Peyer's patch (tissue), 4 donors: ENCODE data around the gene NBPF1. TPM values are rescaled to one million over a fixed set of nuclear protein-coding genes. Genes with fewer than 3 reads are reported as not detected.
"Not testable (repeated sequence)": the region's sequence is repeated elsewhere in the genome, so short reads cannot be mapped to it uniquely, and the experiment has no call there.

Experiments used
- DNase-seq, 3 donors: peaks; one replicate each; pipeline ENCODE4 v3.0.0-alpha.2; 2017 to 2019
- H3K27ac ChIP-seq, 4 donors: fragments of 200-600 bp; sonication (generic); one replicate each; pipeline ENCODE4 v1.5.1; 2016 to 2019
- H3K27me3 ChIP-seq, 2 donors: fragments of 200-600 bp; sonication (generic); one replicate each; pipeline ENCODE4 v1.5.1; 2019
- H3K36me3 ChIP-seq, 3 donors: fragments of 200-600 bp; sonication (generic); one replicate each; pipeline ENCODE4 v1.5.1; 2016 to 2019
- H3K4me1 ChIP-seq, 4 donors: fragments of 200-600 bp; sonication (generic); one replicate each; pipeline ENCODE4 v1.5.1; 2016 to 2019
- H3K4me3 ChIP-seq, 4 donors: fragments of 200-600 bp; sonication (generic); 1 replicate in 3 of 4; 2 replicates in 1 of 4; pipeline ENCODE4 v1.5.1; 2016 to 2019; ENCODE audit warnings: mild to moderate bottlenecking in 1 of 4
- H3K9me3 ChIP-seq, 4 donors: fragments of 200-600 bp; sonication (generic); one replicate each; pipeline ENCODE4 v1.5.1; 2016 to 2019; ENCODE audit warnings: mild to moderate bottlenecking in 1 of 4
- POLR2A ChIP-seq, 2 donors: fragments of 450-650 bp; IDR thresholded peaks; one replicate each; pipeline ENCODE4 v1.5.1; 2017; ENCODE audit warnings: antibody characterized with exemption in 2 of 2, mild to moderate bottlenecking in 2 of 2, moderate library complexity in 2 of 2
- small RNA-seq, 2 donors: library from RNA; depleted of rRNA; stranded (forward); fragments of <200 nt; gene quantifications; one replicate each; pipeline ENCODE3, GENCODE V24; 2016
- total RNA-seq, 4 donors: library from RNA; depleted of rRNA; stranded (reverse); fragments of >200 nt; gene quantifications; one replicate each; pipeline ENCODE4 v1.1.0, GENCODE V29; 2016

Gene NBPF1
- total RNA-seq, 4 donors from 2014 or later, result 73.9 to 145 (median 115) TPM

DNA sequence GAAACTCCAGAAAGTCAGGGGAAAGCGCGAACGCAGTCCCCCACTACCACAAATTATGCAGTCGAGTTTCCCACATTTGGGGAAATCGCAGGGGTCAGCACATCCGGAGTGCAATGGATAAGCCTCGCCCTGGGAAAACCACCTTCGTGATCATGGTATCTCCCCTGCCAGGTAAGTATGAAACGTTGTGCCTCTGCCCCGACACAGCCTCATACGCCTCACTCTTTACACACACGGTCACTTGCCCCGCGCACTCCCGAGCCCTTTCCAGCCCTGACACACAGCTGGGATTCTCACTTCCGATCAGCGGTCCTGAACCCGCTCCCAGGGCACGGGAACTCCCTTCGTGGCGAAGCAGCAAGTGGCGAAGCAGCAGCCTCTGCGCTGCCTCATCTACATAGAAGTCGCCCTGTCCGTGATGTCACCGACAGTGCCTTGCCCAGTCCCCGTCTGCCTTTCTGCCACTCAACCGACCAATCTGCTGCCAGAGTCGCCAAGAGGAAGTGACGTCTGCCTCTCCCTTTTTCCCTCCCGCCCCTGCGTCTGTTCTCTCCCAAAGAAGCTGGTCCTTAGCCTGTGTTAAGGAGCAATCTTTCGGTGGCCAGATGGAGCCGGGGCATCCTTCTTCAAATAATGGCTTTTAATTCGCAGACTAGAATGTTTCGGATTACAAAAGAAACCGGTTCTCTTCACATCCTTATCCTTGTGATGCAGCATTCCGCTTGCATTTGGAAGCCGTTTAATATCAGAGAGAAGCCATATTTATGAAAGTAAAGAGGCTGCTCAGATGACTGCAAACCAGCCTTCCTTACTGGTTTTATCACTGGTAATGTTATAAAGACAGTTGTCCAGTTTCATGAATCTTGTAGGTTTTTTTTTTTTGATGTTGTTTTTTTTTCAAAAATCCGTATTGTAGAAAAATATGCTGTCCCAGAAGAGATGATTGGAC is 99.0 kb downstream of the NBPF1 start, which contains the start of gene RNU1-1:
Gene RNU1-1, minus strand, starts transcription at position 179 of the 949 bp plus-strand sequence.
- peak within 1 kb of the TSS; percentile 63 to 91 (median 84) for H3K27ac ChIP-seq
- not testable (repeated sequence) for H3K36me3 ChIP-seq, H3K9me3 ChIP-seq, H3K4me1 ChIP-seq, H3K27me3 ChIP-seq
- H3K4me3 ChIP-seq, result peak within 1 kb of the TSS in 3 of 4 donors; percentile 20 to 41 (median 39)
- peak in 1 of 2 donors; percentile 28 for TF ChIP-seq POLR2A (IDR thresholded peaks at IDR 0.05)
- peak; percentile 66 to 96 (median 81) for DNase-seq

DNA sequence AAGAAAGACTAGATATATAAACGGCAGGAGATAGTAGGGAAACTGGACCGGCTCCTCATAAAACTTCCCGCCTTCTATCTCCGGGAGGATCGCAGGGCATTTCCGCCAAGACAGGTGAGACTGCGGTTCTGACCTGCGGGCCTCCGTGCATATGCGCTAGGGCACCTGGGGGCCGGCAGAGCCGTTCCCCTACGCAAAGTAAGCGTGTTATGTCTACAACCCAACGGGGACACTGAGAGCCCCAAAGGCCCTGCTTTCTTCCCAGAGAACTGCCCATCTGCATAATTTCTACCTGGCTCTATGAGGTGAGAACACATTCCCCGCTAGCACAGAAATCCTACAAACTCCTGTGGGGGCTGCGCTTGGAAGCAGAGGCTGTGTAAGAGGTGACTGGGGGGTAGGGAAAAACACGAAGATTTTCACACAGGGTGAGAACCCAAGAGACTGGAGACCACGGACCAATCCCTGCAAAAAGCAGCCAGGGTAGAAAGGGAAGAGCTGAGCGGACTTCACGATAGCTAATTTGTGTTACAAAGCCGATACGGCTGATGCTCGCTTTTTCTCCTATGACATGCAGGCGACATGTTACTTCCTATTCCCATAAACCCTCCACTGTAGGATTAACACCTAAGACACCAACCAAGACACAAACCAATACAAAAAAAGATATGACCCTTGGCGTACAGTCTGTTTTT is 99.8 kb downstream of the NBPF1 start:
- Histone ChIP-seq H3K27ac (peak overlapping the region in 3 of 4 donors; percentile 63 to 91 (median 86)), H3K4me3 (peak overlapping the region in 3 of 4 donors; percentile 20 to 41 (median 29))
- not testable (repeated sequence) for H3K9me3 ChIP-seq, H3K4me1 ChIP-seq, H3K27me3 ChIP-seq, H3K36me3 ChIP-seq
- peak; percentile 25 to 46 for TF ChIP-seq POLR2A (IDR thresholded peaks at IDR 0.05)
- DNase-seq, result peak in 2 of 3 donors; percentile 28 to 63

DNA sequence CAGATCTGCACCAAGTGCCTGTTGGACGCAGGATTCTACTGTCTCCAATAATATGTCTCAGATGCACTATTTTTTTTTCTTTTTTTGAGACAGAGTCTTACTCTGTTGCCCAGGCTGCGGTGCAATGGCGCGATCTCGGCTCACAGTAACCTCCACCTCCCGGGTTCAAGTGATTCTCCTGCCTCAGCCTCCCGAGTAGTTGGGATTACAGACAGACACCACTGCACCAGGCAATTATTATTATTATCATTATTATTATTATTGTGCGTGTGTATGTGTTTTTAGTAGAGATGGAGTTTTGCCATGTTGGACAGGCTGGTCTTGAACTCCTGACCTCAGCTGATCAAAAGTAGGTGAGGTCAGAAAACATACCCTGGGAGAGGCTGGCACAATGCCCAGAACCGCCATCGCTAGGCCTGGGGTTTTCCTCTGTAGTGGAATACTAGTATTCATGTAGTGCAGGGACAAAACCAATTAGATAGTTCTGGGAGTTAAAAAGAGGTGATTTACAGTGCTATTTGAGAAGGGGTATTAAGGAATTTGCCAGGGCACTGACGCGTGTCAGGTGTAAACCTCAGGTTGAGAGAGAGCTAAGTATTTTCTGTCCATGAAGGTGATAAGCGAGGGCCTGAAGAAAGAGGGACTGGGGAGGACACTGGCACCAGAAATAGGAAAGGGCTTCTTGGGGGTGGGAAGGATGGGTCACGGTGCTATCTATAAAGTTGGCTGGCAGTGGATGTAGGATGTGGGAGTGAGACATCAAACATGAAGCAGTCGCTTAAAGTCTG is 100.5 kb downstream of the NBPF1 start:
- not testable (repeated sequence) for H3K9me3 ChIP-seq, H3K27me3 ChIP-seq, H3K4me1 ChIP-seq, H3K36me3 ChIP-seq, H3K4me3 ChIP-seq
- peak in 1 of 3 donors; percentile 61 for DNase-seq
- peak overlapping the region in 2 of 4 donors; percentile 86 to 91 for H3K27ac ChIP-seq

Small RNA genes lying within 50 kb of the gene (small RNA-seq; reads per million reads assigned to genes)
- gene RNU1-1, result 0 reads per million in 2 donors
- 0 reads per million in 2 donors for gene RNU1-6P

Other genes starting within 250 kb of the NBPF1 start
- 10 to 100 TPM; 52.0 to 59.5 (median 57.4) TPM for gene SZRD1, start 246.3 kb downstream of the NBPF1 start, total RNA-seq
- not detected for gene SPATA21, start 176.1 kb downstream of the NBPF1 start, total RNA-seq
- gene NECAP2, start 172.8 kb downstream of the NBPF1 start, total RNA-seq, result 10 to 100 TPM; 32.1 to 53.1 (median 38.6) TPM
- gene RNU1-1, start 99.3 kb downstream of the NBPF1 start, total RNA-seq, result under 1 TPM; under 0.01 TPM
- gene RNU1-3, start 53.4 kb upstream of the NBPF1 start, total RNA-seq, result under 1 TPM; under 0.01 TPM
- gene RNU1-4, start 127.0 kb upstream of the NBPF1 start, total RNA-seq, result under 1 TPM; under 0.01 TPM